ENCODE data around the gene POLR1G.
"Not testable (repeated sequence)": the region's sequence is repeated elsewhere in the genome, so short reads cannot be mapped to it uniquely, and the experiment has no call there.

POLR1G gene

DNA sequence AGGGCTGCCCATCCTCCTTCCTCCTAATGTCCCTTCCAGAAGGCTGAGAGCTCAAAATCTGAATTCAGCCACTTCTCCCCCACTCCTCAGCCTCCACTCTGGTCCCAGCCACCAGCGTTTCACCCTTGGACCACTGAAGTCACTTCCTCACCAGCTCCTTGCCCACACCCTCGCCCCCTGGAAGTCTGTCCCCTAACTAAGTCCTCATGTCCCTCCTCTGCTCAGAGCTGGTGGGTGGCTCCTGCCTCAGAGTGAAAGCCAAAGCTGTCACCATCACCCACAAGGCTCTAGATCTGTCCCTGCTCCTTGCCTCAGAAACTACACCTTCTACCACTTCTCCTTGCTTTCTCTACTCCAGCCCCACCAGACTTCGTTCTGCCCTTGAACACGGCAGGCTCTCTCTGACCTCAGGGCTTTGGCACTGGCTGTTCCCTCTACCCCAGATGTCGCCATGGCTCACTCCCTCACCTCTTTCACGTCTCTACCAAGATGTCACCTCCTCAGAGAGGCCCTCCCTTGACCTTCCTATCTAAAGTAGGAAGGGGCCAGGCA lies 15.6 kb downstream of the POLR1G start:
- DNase-seq (ENCODE audit: low read depth), result no peak
- no peak for TF ChIP-seq CTCF (IDR thresholded peaks at IDR 0.05; ENCODE audit: insufficient read depth, low read depth, low read length, missing control alignments)
- peak overlapping the region; percentile 75 for H3K4me3 ChIP-seq (ENCODE audit: low read length)

- no peak for DNase-seq (ENCODE audit: low read depth)
- TF ChIP-seq CTCF (IDR thresholded peaks at IDR 0.05; ENCODE audit: insufficient read depth, low read depth, low read length, missing control alignments), result no peak
- H3K4me3 ChIP-seq (ENCODE audit: low read length), result peak overlapping the region; percentile 75
Observed at GRCh38 chr19:45423033-45423588, 16.7 kb downstream of the POLR1G start.

DNA sequence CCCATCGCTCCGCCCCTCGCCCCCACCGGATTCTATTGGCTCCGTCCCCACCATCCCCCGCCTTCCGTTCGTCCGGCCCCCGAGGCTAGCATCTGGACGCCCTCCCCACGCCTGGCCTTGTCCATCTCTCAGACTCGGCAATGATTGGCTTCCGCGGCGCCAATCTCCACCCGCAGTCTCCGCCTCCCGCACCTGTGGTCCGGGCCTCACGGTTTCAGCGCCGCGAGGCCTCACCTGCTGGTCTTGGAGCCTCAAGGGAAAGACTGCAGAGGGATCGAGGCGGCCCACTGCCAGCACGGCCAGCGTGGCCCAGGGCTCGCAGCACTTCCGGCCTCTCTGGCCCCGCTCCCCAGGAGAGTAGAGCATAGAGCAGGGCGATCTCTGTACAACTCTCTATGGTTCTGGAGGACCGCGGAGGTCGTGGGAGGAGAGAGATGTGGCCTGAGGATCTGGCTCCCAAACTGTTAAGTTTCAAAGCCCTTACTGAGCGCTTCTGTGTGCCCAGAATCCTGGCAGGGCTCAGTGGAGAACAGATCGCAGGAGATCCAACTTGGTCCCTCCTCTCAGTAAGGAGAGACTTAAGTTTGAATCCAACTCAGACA lies 17.2 kb downstream of the POLR1G start, which contains the start of gene ERCC1:
TSS of gene ERCC1 (minus strand) at position 329 of the 602 bp plus-strand sequence. CDS start 543 bp downstream, outside the sequence.
- TF ChIP-seq CTCF (IDR thresholded peaks at IDR 0.05; ENCODE audit: insufficient read depth, low read depth, low read length, missing control alignments), result no peak
- peak; percentile 99 for DNase-seq (ENCODE audit: low read depth)
- peak within 1 kb of the TSS; percentile 75 for H3K4me3 ChIP-seq (ENCODE audit: low read length)

- TF ChIP-seq CTCF (IDR thresholded peaks at IDR 0.05; ENCODE audit: insufficient read depth, low read depth, low read length, missing control alignments), result no peak
- peak; percentile 96 for DNase-seq (ENCODE audit: low read depth)
Observed at GRCh38 chr19:45424191-45425058, 18.0 kb downstream of the POLR1G start.

DNA sequence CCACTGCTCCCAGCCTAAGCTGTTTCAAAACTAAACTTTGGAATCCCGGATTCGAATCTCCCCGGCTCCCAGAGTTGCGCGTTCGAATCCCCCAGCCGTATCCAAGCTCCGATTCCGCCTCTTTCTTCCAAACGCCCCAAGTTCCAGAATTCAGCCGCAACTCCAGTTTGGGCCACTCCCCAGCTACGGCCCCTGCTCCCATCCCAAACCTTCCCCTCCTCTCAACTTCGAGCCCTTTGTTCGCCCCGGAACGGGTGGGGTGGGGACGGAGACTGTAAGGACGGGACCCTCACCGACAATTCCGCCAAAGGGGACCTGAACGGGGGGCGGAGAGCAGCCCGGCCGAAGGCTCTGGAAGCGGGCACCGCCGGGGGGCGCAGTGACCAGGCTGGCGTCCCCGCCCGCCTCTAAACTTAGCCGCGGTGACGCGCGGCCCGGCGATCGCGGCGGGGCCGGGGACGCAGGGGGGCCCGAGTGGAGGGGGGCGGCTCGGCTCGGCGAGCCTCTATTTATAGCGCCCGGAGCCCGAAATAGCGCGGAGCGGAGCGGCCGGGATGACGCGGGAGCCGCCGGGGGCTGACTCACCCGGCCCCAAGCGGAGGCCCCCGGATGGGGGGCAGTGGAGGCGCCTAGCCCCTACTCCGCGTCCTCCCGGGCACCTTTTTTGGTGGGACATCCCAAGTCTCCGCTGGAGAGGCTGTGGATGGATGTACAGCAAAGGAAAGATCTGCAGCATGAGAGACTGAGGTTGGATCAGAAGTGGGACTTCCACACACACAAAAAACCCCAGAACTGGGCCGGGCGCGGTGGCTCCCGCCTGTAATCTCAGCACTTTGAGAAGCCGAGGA lies 22.2 kb downstream of the POLR1G start:
- no peak for DNase-seq (ENCODE audit: low read depth)
- peak; percentile 14 for TF ChIP-seq CTCF (IDR thresholded peaks at IDR 0.05; ENCODE audit: insufficient read depth, low read depth, low read length, missing control alignments)
- peak overlapping the region; percentile 50 for H3K4me3 ChIP-seq (ENCODE audit: low read length)

More at GRCh38 chr19:45424191-45425058, 18.0 kb downstream of the POLR1G start:
- peak overlapping the region; percentile 75 for H3K4me3 ChIP-seq (ENCODE audit: low read length)

- not testable (repeated sequence) for H3K4me3 ChIP-seq (ENCODE audit: low read length)
Observed at GRCh38 chr19:45429896-45430295, 23.5 kb downstream of the POLR1G start.

DNA sequence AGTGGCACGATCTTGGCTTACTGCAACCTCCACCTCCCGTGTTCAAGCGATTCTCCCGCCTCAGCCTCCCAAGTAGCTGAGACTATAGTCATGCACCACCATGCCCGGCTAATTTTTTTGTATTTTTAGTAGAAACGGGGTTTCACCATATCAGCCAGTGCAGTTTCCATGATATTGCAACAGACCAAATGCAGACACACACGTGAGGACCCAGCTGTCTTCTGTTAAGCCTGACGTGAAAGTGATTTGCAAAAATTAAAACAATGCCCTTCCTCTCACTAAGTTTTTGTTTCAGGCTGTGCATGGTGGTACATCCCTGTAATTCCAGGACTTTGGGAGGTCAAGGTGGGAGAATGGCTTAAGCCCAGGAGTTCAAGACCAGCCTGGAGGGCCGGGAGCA lies 24.6 kb downstream of the POLR1G start:
- not testable (repeated sequence) for DNase-seq (ENCODE audit: low read depth); H3K4me3 ChIP-seq (ENCODE audit: low read length)

More at GRCh38 chr19:45429896-45430295, 23.5 kb downstream of the POLR1G start:
- DNase-seq (ENCODE audit: low read depth), result not testable (repeated sequence)

- DNase-seq (ENCODE audit: low read depth), result not testable (repeated sequence)
Observed at GRCh38 chr19:45432543-45432942, 26.1 kb downstream of the POLR1G start.

More at GRCh38 chr19:45432543-45432942, 26.1 kb downstream of the POLR1G start:
- H3K4me3 ChIP-seq (ENCODE audit: low read length), result not testable (repeated sequence)

All from epithelial cell of esophagus (primary cell).